ENCODE data around the gene ZNF598. TPM values are rescaled to one million over a fixed set of nuclear protein-coding genes. Genes with fewer than 3 reads are reported as not detected.

ZNF598 gene
- total RNA-seq, 1 experiment from 2014 or later = 75.8 TPM

GRCh38 chr16:2054543-2055245 lies 45.1 kb upstream of the ZNF598 start:
- peaks cover 12% of the 10 kb centered on the region for H3K36me3 ChIP-seq (ENCODE audit: insufficient read depth, low read length, poor library complexity, severe bottlenecking)
- no peaks in the 10 kb centered on the region for H3K27me3 ChIP-seq (replicated peaks; ENCODE audit: insufficient read depth, low read depth, low read length, poor library complexity)
- no peak overlapping the region for H3K27ac ChIP-seq (ENCODE audit: low read depth, low read length, poor library complexity, severe bottlenecking)
- intact Hi-C loops (cut with micrococcal nuclease; ENCODE audit: unreplicated experiment) = no loop called here
- BruUV-seq (replicated peaks) = no TSS peak
- POLR2A ChIA-PET (ENCODE audit: low non-redundant PET) = no interaction called here
- no peak for DNase-seq (ENCODE audit: low spot score)
- no peak overlapping the region for H3K4me3 ChIP-seq (ENCODE audit: low read depth, low read length, poor library complexity, severe bottlenecking)
- TF ChIP-seq EZH2 (IDR thresholded peaks at IDR 0.05; ENCODE audit: borderline replicate concordance, low read depth, low read length, poor library complexity, severe bottlenecking) = no peak
- H3K4me1 ChIP-seq (ENCODE audit: insufficient read depth, low read length, poor library complexity, severe bottlenecking) = no peaks in the 10 kb centered on the region
- no peaks in the 10 kb centered on the region for H3K9me3 ChIP-seq (ENCODE audit: low read depth, low read length, poor library complexity, severe bottlenecking)
- CTCF ChIA-PET = no interaction called here

GRCh38 chr16:2053897-2054296 lies 44.3 kb upstream of the ZNF598 start:
- intact Hi-C loops (cut with micrococcal nuclease; ENCODE audit: unreplicated experiment) = no loop called here
- DNase-seq (ENCODE audit: low spot score) = no peak
- Histone ChIP-seq H3K27me3 (replicated peaks; ENCODE audit: insufficient read depth, low read depth, low read length, poor library complexity) (no peaks in the 10 kb centered on the region), H3K4me1 (ENCODE audit: insufficient read depth, low read length, poor library complexity, severe bottlenecking) (no peaks in the 10 kb centered on the region), H3K27ac (ENCODE audit: low read depth, low read length, poor library complexity, severe bottlenecking) (no peak overlapping the region), H3K36me3 (ENCODE audit: insufficient read depth, low read length, poor library complexity, severe bottlenecking) (peaks cover 12% of the 10 kb centered on the region), H3K9me3 (ENCODE audit: low read depth, low read length, poor library complexity, severe bottlenecking) (no peaks in the 10 kb centered on the region), H3K4me3 (ENCODE audit: low read depth, low read length, poor library complexity, severe bottlenecking) (no peak overlapping the region)
- TF ChIP-seq, protein P1, sequence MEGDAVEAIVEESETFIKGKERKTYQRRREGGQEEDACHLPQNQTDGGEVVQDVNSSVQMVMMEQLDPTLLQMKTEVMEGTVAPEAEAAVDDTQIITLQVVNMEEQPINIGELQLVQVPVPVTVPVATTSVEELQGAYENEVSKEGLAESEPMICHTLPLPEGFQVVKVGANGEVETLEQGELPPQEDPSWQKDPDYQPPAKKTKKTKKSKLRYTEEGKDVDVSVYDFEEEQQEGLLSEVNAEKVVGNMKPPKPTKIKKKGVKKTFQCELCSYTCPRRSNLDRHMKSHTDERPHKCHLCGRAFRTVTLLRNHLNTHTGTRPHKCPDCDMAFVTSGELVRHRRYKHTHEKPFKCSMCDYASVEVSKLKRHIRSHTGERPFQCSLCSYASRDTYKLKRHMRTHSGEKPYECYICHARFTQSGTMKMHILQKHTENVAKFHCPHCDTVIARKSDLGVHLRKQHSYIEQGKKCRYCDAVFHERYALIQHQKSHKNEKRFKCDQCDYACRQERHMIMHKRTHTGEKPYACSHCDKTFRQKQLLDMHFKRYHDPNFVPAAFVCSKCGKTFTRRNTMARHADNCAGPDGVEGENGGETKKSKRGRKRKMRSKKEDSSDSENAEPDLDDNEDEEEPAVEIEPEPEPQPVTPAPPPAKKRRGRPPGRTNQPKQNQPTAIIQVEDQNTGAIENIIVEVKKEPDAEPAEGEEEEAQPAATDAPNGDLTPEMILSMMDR (conservative IDR thresholded peaks at IDR 0.05; ENCODE audit: low read depth, low read length) = no peak
- TF ChIP-seq EZH2 (IDR thresholded peaks at IDR 0.05; ENCODE audit: borderline replicate concordance, low read depth, low read length, poor library complexity, severe bottlenecking) = no peak
- POLR2A ChIA-PET (ENCODE audit: low non-redundant PET) = no interaction called here
- CTCF ChIA-PET = no interaction called here
- BruUV-seq (replicated peaks) = no TSS peak

- BruUV-seq (replicated peaks) = no TSS peak
- no peak overlapping the region for H3K4me3 ChIP-seq (ENCODE audit: low read depth, low read length, poor library complexity, severe bottlenecking)
- H3K27me3 ChIP-seq (replicated peaks; ENCODE audit: insufficient read depth, low read depth, low read length, poor library complexity) = no peaks in the 10 kb centered on the region
- CTCF ChIA-PET = no interaction called here
- POLR2A ChIA-PET (ENCODE audit: low non-redundant PET) = no interaction called here
- DNase-seq (ENCODE audit: low spot score) = no peak
- no peak overlapping the region for H3K27ac ChIP-seq (ENCODE audit: low read depth, low read length, poor library complexity, severe bottlenecking)
- TF ChIP-seq, protein P1 (conservative IDR thresholded peaks at IDR 0.05; ENCODE audit: low read depth, low read length) = no peak
- no peak for TF ChIP-seq EZH2 (IDR thresholded peaks at IDR 0.05; ENCODE audit: borderline replicate concordance, low read depth, low read length, poor library complexity, severe bottlenecking)
- H3K4me1 ChIP-seq (ENCODE audit: insufficient read depth, low read length, poor library complexity, severe bottlenecking) = no peaks in the 10 kb centered on the region
- peaks cover 12% of the 10 kb centered on the region for H3K36me3 ChIP-seq (ENCODE audit: insufficient read depth, low read length, poor library complexity, severe bottlenecking)
- intact Hi-C loops (cut with micrococcal nuclease; ENCODE audit: unreplicated experiment) = no loop called here
- no peaks in the 10 kb centered on the region for H3K9me3 ChIP-seq (ENCODE audit: low read depth, low read length, poor library complexity, severe bottlenecking)
Observed at GRCh38 chr16:2053211-2053610, 43.6 kb upstream of the ZNF598 start.

DNA sequence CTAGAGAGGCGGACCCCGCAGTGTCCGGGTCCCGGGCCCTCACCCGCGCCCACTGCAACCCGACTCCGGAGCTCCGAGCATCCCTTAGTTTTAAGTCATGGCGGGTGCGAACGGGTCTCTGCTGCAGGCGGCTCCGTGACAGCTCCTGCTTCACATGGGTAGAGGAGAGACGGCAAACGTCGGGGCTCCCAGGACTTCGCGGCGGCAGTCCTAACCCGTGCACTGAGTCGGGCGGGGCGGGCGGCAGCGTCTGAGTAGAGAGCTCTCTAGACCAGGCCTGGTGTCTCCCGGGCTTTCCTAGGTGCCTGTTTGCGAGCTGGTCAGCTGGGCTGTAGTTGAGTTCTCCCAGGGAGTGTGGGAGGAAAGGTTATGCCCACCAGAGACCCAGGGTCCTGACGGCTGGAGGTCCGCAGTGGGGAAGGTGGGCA lies 38.5 kb upstream of the ZNF598 start:
- no peaks in the 10 kb centered on the region for H3K27me3 ChIP-seq (replicated peaks; ENCODE audit: insufficient read depth, low read depth, low read length, poor library complexity)
- H3K9me3 ChIP-seq (ENCODE audit: low read depth, low read length, poor library complexity, severe bottlenecking) = no peaks in the 10 kb centered on the region
- TSS peak; percentile 76 for BruUV-seq (replicated peaks)
- ChIA-PET CTCF (interaction anchor here (0.9 kb wide), 1 partner anchor 44 kb away, joined by 4 read pairs; no protein-coding TSS in a partner anchor), POLR2A (ENCODE audit: low non-redundant PET) (no interaction called here)
- peak overlapping the region; percentile 93 for H3K4me3 ChIP-seq (ENCODE audit: low read depth, low read length, poor library complexity, severe bottlenecking)
- no peaks in the 10 kb centered on the region for H3K4me1 ChIP-seq (ENCODE audit: insufficient read depth, low read length, poor library complexity, severe bottlenecking)
- peaks cover 12% of the 10 kb centered on the region for H3K36me3 ChIP-seq (ENCODE audit: insufficient read depth, low read length, poor library complexity, severe bottlenecking)
- intact Hi-C loops (cut with micrococcal nuclease; ENCODE audit: unreplicated experiment) = no loop called here
- no peak for DNase-seq (ENCODE audit: low spot score)
- peak overlapping the region; percentile 67 for H3K27ac ChIP-seq (ENCODE audit: low read depth, low read length, poor library complexity, severe bottlenecking)
- TF ChIP-seq EZH2 (IDR thresholded peaks at IDR 0.05; ENCODE audit: borderline replicate concordance, low read depth, low read length, poor library complexity, severe bottlenecking) = no peak
- TF ChIP-seq, protein P1 (conservative IDR thresholded peaks at IDR 0.05; ENCODE audit: low read depth, low read length) = no peak
